Neural cell (in vitro differentiated cells): ENCODE measurements around the gene SERPINB10. TPM values are rescaled to one million over a fixed set of nuclear protein-coding genes. Genes with fewer than 3 reads are reported as not detected.

Experiments
- H2AFZ ChIP-seq: fragments of 200-600, 300-800 bp; sonication (generic), shearing (Covaris generic); 2 replicates; pipeline ENCODE4 v1.6.0; 2014; ENCODE audit warnings: low read depth, mild to moderate bottlenecking, antibody characterized with exemption, low read length, moderate library complexity
- H3F3A ChIP-seq: fragments of 200-600 bp; shearing (Covaris generic); 2 replicates; pipeline ENCODE4 v1.6.1; 2016; ENCODE audit warnings: mild to moderate bottlenecking, moderate library complexity, mixed read lengths, antibody characterized with exemption, low read length; ENCODE audit not compliant: insufficient read depth, poor library complexity, severe bottlenecking
- H3K27ac ChIP-seq: fragments of 200-600, 300-800 bp; sonication (generic), shearing (Covaris generic); 2 replicates; pipeline ENCODE4 v1.5.1; 2014; ENCODE audit warnings: mild to moderate bottlenecking, low read length, moderate library complexity
- H3K27me3 ChIP-seq: fragments of 300-800, 200-600 bp; sonication (generic), shearing (Covaris generic); 2 replicates; pipeline ENCODE4 v1.6.0; 2014; ENCODE audit warnings: mild to moderate bottlenecking, low read depth, low read length, moderate library complexity; ENCODE audit not compliant: insufficient read depth
- H3K36me3 ChIP-seq: fragments of 300-800, 200-600 bp; sonication (generic), shearing (Covaris generic); 2 replicates; pipeline ENCODE4 v1.5.1; 2014; ENCODE audit warnings: mild to moderate bottlenecking, antibody characterized with exemption, low read length, moderate library complexity; ENCODE audit not compliant: insufficient read depth
- H3K4me2 ChIP-seq: fragments of 300-800, 200-600 bp; sonication (generic), shearing (Covaris generic); 2 replicates; pipeline ENCODE4 v1.6.0; 2014; ENCODE audit warnings: mild to moderate bottlenecking, low read length
- H3K4me3 ChIP-seq: fragments of 300-800, 200-600 bp; sonication (generic), shearing (Covaris generic); 2 replicates; pipeline ENCODE4 v1.5.1; 2014; ENCODE audit warnings: mild to moderate bottlenecking, low read length, moderate library complexity
- H3K79me2 ChIP-seq: fragments of 200-600 bp; shearing (Covaris generic); replicated peaks from 2 replicates; pipeline ENCODE4 v1.6.0; 2014; ENCODE audit warnings: mild to moderate bottlenecking, low read length, moderate library complexity; ENCODE audit not compliant: insufficient read depth
- H3K9ac ChIP-seq: fragments of 300-800, 200-600 bp; sonication (generic), shearing (Covaris generic); 2 replicates; pipeline ENCODE4 v1.6.1; 2016; ENCODE audit warnings: mild to moderate bottlenecking, low read length, mixed read lengths
- H3K9me2 ChIP-seq: fragments of 200-600 bp; shearing (Covaris generic); 2 replicates; pipeline ENCODE4 v1.6.1; 2016; ENCODE audit warnings: mild to moderate bottlenecking, low read length, mixed read lengths; ENCODE audit not compliant: insufficient read depth
- H3K9me3 ChIP-seq: fragments of 200-600, 300-800 bp; sonication (generic), shearing (Covaris generic); 2 replicates; pipeline ENCODE4 v1.6.1; 2016; ENCODE audit warnings: mild to moderate bottlenecking, mixed run types, low read length, moderate library complexity, mixed read lengths
- H4K20me1 ChIP-seq: fragments of 200-600 bp; shearing (Covaris generic); 2 replicates; pipeline ENCODE4 v1.6.1; 2016; ENCODE audit warnings: mild to moderate bottlenecking, mixed run types; ENCODE audit not compliant: insufficient read depth
- EZH2 ChIP-seq: fragments of 200-600, 300-800 bp; shearing (Covaris generic), sonication (generic); IDR thresholded peaks from 2 replicates; pipeline ENCODE4 v1.6.1; 2014; ENCODE audit warnings: antibody characterized with exemption, low read length, borderline replicate concordance, mild to moderate bottlenecking; ENCODE audit not compliant: insufficient read depth, poor library complexity, severe bottlenecking
- MXI1 ChIP-seq: fragments of 450-650 bp; conservative IDR thresholded peaks from 2 replicates; pipeline ENCODE4 v1.6.1; 2014; ENCODE audit warnings: antibody characterized with exemption, mild to moderate bottlenecking; ENCODE audit not compliant: poor library complexity, severe bottlenecking
- RAD21 ChIP-seq: fragments of 450-650 bp; conservative IDR thresholded peaks from 2 replicates; pipeline ENCODE4 v1.6.1; 2014; ENCODE audit warnings: antibody characterized with exemption, mild to moderate bottlenecking, moderate library complexity
- SMC3 ChIP-seq: fragments of 450-650 bp; conservative IDR thresholded peaks from 2 replicates; pipeline ENCODE4 v1.6.1; 2014; ENCODE audit warnings: antibody characterized with exemption, mild to moderate bottlenecking, moderate library complexity; ENCODE audit not compliant: poor library complexity
- TAF1 ChIP-seq: IDR thresholded peaks from 2 replicates; pipeline ENCODE4 v1.6.1; 2012; ENCODE audit warnings: low read depth
- polyA plus RNA-seq: library from polyadenylated mRNA; depleted of rRNA; stranded (reverse); fragments of >200 nt; gene quantifications from 2 replicates; pipeline ENCODE4 v1.2.3, GENCODE V29; 2014
- TF ChIP-seq, protein P1 (sequence below): IDR thresholded peaks from 2 replicates; pipeline ENCODE4 v1.6.1; 2012; ENCODE audit warnings: borderline replicate concordance
- TF ChIP-seq, protein P2 (sequence below): fragments of 450-650 bp; IDR thresholded peaks from 2 replicates; pipeline ENCODE4 v1.5.1; 2014; ENCODE audit warnings: antibody characterized with exemption, mild to moderate bottlenecking, moderate library complexity; ENCODE audit not compliant: poor library complexity, severe bottlenecking

SERPINB10 gene
- polyA plus RNA-seq, 1 donor from 2014 or later = not detected

DNA sequence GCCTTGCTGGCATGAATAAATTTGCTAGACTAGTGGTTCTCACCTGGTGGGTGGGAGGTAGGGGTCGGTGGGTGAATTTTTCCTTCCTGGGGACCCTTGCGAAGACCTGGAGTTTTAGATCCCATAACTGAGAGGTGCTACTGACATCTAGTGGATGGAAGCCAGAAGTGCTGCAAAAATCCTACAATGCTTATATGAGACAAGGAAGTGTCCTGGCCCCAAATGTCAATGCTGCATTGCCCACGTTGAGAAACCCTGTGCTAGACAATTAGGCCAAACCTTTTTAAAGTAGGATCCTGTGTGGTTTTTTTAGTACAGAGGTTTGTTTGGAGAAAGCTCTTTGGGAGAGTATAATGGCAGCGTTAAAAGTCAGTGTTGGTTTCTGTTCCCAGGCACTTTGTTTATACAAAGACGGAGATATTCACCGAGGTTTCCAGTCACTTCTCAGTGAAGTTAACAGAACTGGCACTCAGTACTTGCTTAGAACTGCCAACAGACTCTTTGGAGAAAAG, 71.7 kb downstream of the SERPINB10 start:
- Histone ChIP-seq H3K9ac (no peak overlapping the region), H3K27ac (no peak overlapping the region), H3K4me3 (no peak overlapping the region), H3K9me2 (no peaks in the 10 kb centered on the region), H3K9me3 (no peaks in the 10 kb centered on the region), H3K36me3 (no peaks in the 10 kb centered on the region), H3K4me2 (no peak overlapping the region), H4K20me1 (no peaks in the 10 kb centered on the region), H3F3A (no peaks in the 10 kb centered on the region), H3K79me2 (no peaks in the 10 kb centered on the region), H3K27me3 (no peaks in the 10 kb centered on the region), H2AFZ (no peak overlapping the region)
- no peak for TF ChIP-seq MXI1
- TF ChIP-seq, protein P1, sequence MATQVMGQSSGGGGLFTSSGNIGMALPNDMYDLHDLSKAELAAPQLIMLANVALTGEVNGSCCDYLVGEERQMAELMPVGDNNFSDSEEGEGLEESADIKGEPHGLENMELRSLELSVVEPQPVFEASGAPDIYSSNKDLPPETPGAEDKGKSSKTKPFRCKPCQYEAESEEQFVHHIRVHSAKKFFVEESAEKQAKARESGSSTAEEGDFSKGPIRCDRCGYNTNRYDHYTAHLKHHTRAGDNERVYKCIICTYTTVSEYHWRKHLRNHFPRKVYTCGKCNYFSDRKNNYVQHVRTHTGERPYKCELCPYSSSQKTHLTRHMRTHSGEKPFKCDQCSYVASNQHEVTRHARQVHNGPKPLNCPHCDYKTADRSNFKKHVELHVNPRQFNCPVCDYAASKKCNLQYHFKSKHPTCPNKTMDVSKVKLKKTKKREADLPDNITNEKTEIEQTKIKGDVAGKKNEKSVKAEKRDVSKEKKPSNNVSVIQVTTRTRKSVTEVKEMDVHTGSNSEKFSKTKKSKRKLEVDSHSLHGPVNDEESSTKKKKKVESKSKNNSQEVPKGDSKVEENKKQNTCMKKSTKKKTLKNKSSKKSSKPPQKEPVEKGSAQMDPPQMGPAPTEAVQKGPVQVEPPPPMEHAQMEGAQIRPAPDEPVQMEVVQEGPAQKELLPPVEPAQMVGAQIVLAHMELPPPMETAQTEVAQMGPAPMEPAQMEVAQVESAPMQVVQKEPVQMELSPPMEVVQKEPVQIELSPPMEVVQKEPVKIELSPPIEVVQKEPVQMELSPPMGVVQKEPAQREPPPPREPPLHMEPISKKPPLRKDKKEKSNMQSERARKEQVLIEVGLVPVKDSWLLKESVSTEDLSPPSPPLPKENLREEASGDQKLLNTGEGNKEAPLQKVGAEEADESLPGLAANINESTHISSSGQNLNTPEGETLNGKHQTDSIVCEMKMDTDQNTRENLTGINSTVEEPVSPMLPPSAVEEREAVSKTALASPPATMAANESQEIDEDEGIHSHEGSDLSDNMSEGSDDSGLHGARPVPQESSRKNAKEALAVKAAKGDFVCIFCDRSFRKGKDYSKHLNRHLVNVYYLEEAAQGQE = no peak
- no peak for TF ChIP-seq EZH2
- TF ChIP-seq TAF1 = no peak
- peak; percentile 83 for TF ChIP-seq RAD21
- TF ChIP-seq SMC3 = peak; percentile 81
- TF ChIP-seq, protein P2, sequence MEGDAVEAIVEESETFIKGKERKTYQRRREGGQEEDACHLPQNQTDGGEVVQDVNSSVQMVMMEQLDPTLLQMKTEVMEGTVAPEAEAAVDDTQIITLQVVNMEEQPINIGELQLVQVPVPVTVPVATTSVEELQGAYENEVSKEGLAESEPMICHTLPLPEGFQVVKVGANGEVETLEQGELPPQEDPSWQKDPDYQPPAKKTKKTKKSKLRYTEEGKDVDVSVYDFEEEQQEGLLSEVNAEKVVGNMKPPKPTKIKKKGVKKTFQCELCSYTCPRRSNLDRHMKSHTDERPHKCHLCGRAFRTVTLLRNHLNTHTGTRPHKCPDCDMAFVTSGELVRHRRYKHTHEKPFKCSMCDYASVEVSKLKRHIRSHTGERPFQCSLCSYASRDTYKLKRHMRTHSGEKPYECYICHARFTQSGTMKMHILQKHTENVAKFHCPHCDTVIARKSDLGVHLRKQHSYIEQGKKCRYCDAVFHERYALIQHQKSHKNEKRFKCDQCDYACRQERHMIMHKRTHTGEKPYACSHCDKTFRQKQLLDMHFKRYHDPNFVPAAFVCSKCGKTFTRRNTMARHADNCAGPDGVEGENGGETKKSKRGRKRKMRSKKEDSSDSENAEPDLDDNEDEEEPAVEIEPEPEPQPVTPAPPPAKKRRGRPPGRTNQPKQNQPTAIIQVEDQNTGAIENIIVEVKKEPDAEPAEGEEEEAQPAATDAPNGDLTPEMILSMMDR = peak; percentile 87

DNA sequence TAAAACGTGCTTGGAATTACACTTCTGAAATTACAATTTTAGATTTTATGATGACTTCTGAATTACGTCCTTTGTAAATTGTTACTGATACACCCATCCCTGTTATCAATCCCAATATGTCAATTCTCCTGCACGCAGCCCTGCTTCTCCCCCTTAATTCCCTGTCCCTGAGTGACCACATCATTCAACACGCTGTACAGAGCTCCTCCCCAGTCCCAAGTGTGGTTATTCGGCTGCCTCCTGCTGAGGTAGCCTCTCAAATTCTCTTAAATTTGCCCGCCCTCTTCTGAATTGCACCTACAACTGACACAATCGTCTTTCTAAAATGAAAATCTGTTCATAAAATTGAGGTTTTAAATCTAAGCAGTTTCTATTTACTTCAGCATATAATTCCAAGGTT, 72.3 kb downstream of the SERPINB10 start:
- H3K9ac ChIP-seq = no peak overlapping the region
- no peak overlapping the region for H3K4me2 ChIP-seq
- H3K27ac ChIP-seq = no peak overlapping the region
- no peaks in the 10 kb centered on the region for H3K79me2 ChIP-seq
- no peaks in the 10 kb centered on the region for H4K20me1 ChIP-seq
- H3K27me3 ChIP-seq = no peaks in the 10 kb centered on the region
- TF ChIP-seq, protein P1 = no peak
- no peaks in the 10 kb centered on the region for H3F3A ChIP-seq
- no peaks in the 10 kb centered on the region for H3K9me2 ChIP-seq
- H2AFZ ChIP-seq = no peak overlapping the region
- H3K36me3 ChIP-seq = no peaks in the 10 kb centered on the region
- H3K4me3 ChIP-seq = no peak overlapping the region
- no peaks in the 10 kb centered on the region for H3K9me3 ChIP-seq
